Endothelial cell of hepatic sinusoid (primary cell): ENCODE results near the gene SLC6A13.

Source experiments
- in situ Hi-C: cut with HindIII; loops from 2 replicates; pipeline ENCODE4 v1.10.0; 2017; ENCODE audit warnings: low sequenced_read_pairs

SLC6A13 gene

GRCh38 chr12:184811-185575 lies 77.6 kb downstream of the SLC6A13 start:
- in situ Hi-C loops = loop anchor here (5.0 kb wide), 2 partner anchors 47 to 73 kb away; no protein-coding TSS in a partner anchor

GRCh38 chr12:182381-182892 lies 80.2 kb downstream of the SLC6A13 start:
- in situ Hi-C loops = no loop called here

GRCh38 chr12:181921-182320 lies 80.7 kb downstream of the SLC6A13 start:
- in situ Hi-C loops = no loop called here

- in situ Hi-C loops = no loop called here
These were observed 82.2 kb downstream of the SLC6A13 start for GRCh38 chr12:180445-180844.

GRCh38 chr12:179885-180284 lies 82.8 kb downstream of the SLC6A13 start:
- in situ Hi-C loops = no loop called here

GRCh38 chr12:179131-179884 lies 83.3 kb downstream of the SLC6A13 start:
- in situ Hi-C loops = no loop called here

- in situ Hi-C loops = no loop called here
These were observed 83.9 kb downstream of the SLC6A13 start for GRCh38 chr12:178829-179109.

GRCh38 chr12:177980-178828 lies 84.4 kb downstream of the SLC6A13 start:
- in situ Hi-C loops = no loop called here

- in situ Hi-C loops = no loop called here
These were observed 85.2 kb downstream of the SLC6A13 start for GRCh38 chr12:177336-177979.

- in situ Hi-C loops = no loop called here
These were observed 86.1 kb downstream of the SLC6A13 start for GRCh38 chr12:176321-177181.

GRCh38 chr12:175759-176158 lies 86.9 kb downstream of the SLC6A13 start:
- in situ Hi-C loops = no loop called here

GRCh38 chr12:175250-175649 lies 87.4 kb downstream of the SLC6A13 start:
- in situ Hi-C loops = no loop called here

- in situ Hi-C loops = no loop called here
These were observed 88.0 kb downstream of the SLC6A13 start for GRCh38 chr12:174596-174995.

- in situ Hi-C loops = no loop called here
These were observed 88.5 kb downstream of the SLC6A13 start for GRCh38 chr12:174124-174523.

GRCh38 chr12:172732-173161 lies 89.9 kb downstream of the SLC6A13 start:
- in situ Hi-C loops = no loop called here

GRCh38 chr12:171743-172676 lies 90.6 kb downstream of the SLC6A13 start:
- in situ Hi-C loops = no loop called here

- in situ Hi-C loops = no loop called here
These were observed 91.4 kb downstream of the SLC6A13 start for GRCh38 chr12:171276-171675.
